Chondrocyte (in vitro differentiated cells): ENCODE results near the gene MPPE1. TPM values are rescaled to one million over a fixed set of nuclear protein-coding genes. Genes with fewer than 3 reads are reported as not detected.

ENCODE experiments used
- DNase-seq: peaks from one replicate; pipeline ENCODE4 v3.0.0; 2021; ENCODE audit warnings: mixed read lengths, low spot score
- H3K27ac Mint-ChIP-seq: one replicate; pipeline ENCODE4 v1.8.0; 2021; ENCODE audit warnings: mild to moderate bottlenecking, moderate library complexity, mixed read lengths; ENCODE audit not compliant: unreplicated experiment
- H3K27me3 Mint-ChIP-seq: 2 replicates; pipeline ENCODE4 v1.8.0; 2021; ENCODE audit warnings: low read depth, mixed read lengths
- H3K36me3 Mint-ChIP-seq: 2 replicates; pipeline ENCODE4 v1.8.0; 2021; ENCODE audit warnings: low read depth, mixed read lengths
- H3K4me1 Mint-ChIP-seq: 2 replicates; pipeline ENCODE4 v1.8.0; 2021; ENCODE audit warnings: low read depth, mild to moderate bottlenecking, mixed read lengths
- H3K4me3 Mint-ChIP-seq: one replicate; pipeline ENCODE4 v1.8.0; 2021; ENCODE audit warnings: mild to moderate bottlenecking, moderate library complexity, mixed read lengths; ENCODE audit not compliant: unreplicated experiment
- H3K9me3 Mint-ChIP-seq: 2 replicates; pipeline ENCODE4 v1.8.0; 2021; ENCODE audit warnings: low read depth, mixed read lengths
- CTCF ChIP-seq: fragments of 200-600 bp; sonication (generic); IDR thresholded peaks from 2 replicates; pipeline ENCODE4 v1.5.0; 2021; ENCODE audit warnings: antibody characterized with exemption, mild to moderate bottlenecking, moderate library complexity
- total RNA-seq: library from RNA; stranded (reverse); gene quantifications from 3 replicates; pipeline ENCODE4 v1.2.1, GENCODE V29; 2021

MPPE1 gene
- total RNA-seq, 1 donor from 2014 or later, result 38.2 TPM

GRCh38 chr18:11849841-11850634, 58.1 kb downstream of the MPPE1 start:
- Mint-ChIP-seq H3K27me3 (no peaks in the 10 kb centered on the region), H3K4me1 (peaks cover 36% of the 10 kb centered on the region), H3K27ac (peak overlapping the region; percentile 100), H3K9me3 (no peaks in the 10 kb centered on the region), H3K4me3 (peak overlapping the region; percentile 100), H3K36me3 (peaks cover 2% of the 10 kb centered on the region)
- no peak for TF ChIP-seq CTCF
- no peak for DNase-seq

GRCh38 chr18:11849279-11849678, 58.8 kb downstream of the MPPE1 start:
- no peak for DNase-seq
- no peak overlapping the region for H3K4me3 Mint-ChIP-seq
- H3K27ac Mint-ChIP-seq, result peak overlapping the region; percentile 61
- peaks cover 36% of the 10 kb centered on the region for H3K4me1 Mint-ChIP-seq
- no peak for TF ChIP-seq CTCF
- no peaks in the 10 kb centered on the region for H3K27me3 Mint-ChIP-seq
- peaks cover 2% of the 10 kb centered on the region for H3K36me3 Mint-ChIP-seq
- H3K9me3 Mint-ChIP-seq, result no peaks in the 10 kb centered on the region

GRCh38 chr18:11847811-11848210, 60.3 kb downstream of the MPPE1 start:
- TF ChIP-seq CTCF, result no peak
- Mint-ChIP-seq H3K27ac (no peak overlapping the region), H3K36me3 (peaks cover 2% of the 10 kb centered on the region), H3K4me1 (peaks cover 26% of the 10 kb centered on the region), H3K4me3 (no peak overlapping the region), H3K27me3 (no peaks in the 10 kb centered on the region), H3K9me3 (no peaks in the 10 kb centered on the region)
- DNase-seq, result no peak

GRCh38 chr18:11845654-11846053, 62.5 kb downstream of the MPPE1 start:
- Mint-ChIP-seq H3K27me3 (no peaks in the 10 kb centered on the region), H3K36me3 (no peaks in the 10 kb centered on the region), H3K9me3 (no peaks in the 10 kb centered on the region), H3K27ac (no peak overlapping the region), H3K4me3 (no peak overlapping the region), H3K4me1 (peaks cover 14% of the 10 kb centered on the region)
- TF ChIP-seq CTCF, result no peak
- DNase-seq, result no peak

GRCh38 chr18:11844436-11844835, 63.7 kb downstream of the MPPE1 start:
- TF ChIP-seq CTCF, result no peak
- no peaks in the 10 kb centered on the region for H3K36me3 Mint-ChIP-seq
- H3K4me3 Mint-ChIP-seq, result no peak overlapping the region
- no peak overlapping the region for H3K27ac Mint-ChIP-seq
- H3K9me3 Mint-ChIP-seq, result no peaks in the 10 kb centered on the region
- no peak for DNase-seq
- no peaks in the 10 kb centered on the region for H3K27me3 Mint-ChIP-seq
- peaks cover 2% of the 10 kb centered on the region for H3K4me1 Mint-ChIP-seq
